Measurements from ENCODE around the gene PHOX2A.

PHOX2A gene

GRCh38 chr11:72247584-72247983 is 3.6 kb upstream of the PHOX2A start:
- no peak for DNase-seq

GRCh38 chr11:72245263-72245816 is 1.4 kb upstream of the PHOX2A start:
- no peak for DNase-seq

DNA sequence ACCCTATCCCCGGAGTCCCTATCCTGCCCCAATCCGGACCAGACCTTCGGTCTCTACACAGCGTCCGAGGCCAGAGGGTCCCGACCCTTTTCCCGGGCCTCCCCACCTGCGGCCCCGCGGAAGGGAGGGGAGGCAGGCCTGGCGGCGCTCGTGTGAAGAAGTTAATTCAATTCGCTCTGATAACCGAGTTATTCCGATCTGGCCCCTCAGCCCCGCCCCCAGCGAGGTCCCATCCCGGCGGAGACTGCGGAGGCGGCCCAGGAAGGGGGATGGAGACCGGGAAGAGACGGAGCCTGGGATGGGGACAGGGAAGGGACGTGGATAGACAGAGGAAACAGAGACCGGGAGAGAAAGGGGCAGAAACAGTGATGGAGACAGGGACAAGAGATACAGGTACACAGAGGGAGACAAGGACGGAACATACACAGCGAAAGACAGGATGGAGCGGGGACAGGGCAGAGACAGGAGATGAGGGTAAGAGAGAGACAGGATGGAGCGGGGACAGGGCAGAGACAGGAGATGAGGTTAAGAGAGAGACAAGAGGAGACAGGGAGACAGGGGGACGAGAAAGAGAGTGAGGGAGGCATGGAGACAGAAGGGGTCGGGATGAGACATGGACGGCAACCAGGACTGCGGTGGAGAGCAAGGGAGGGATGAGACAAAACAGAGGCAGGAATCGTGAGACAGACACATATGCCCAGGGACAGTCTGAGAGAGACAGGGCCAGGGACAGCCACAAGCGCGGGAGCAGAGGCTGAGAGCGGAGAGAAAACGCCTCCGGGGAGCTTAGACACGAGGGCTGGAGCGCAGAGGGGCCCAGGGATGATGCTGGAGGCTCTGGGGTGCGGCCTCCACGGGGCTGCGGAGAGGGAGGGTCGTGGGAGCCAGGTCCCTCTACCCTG is 636 bp upstream of the PHOX2A start:
- no peak for DNase-seq

DNA sequence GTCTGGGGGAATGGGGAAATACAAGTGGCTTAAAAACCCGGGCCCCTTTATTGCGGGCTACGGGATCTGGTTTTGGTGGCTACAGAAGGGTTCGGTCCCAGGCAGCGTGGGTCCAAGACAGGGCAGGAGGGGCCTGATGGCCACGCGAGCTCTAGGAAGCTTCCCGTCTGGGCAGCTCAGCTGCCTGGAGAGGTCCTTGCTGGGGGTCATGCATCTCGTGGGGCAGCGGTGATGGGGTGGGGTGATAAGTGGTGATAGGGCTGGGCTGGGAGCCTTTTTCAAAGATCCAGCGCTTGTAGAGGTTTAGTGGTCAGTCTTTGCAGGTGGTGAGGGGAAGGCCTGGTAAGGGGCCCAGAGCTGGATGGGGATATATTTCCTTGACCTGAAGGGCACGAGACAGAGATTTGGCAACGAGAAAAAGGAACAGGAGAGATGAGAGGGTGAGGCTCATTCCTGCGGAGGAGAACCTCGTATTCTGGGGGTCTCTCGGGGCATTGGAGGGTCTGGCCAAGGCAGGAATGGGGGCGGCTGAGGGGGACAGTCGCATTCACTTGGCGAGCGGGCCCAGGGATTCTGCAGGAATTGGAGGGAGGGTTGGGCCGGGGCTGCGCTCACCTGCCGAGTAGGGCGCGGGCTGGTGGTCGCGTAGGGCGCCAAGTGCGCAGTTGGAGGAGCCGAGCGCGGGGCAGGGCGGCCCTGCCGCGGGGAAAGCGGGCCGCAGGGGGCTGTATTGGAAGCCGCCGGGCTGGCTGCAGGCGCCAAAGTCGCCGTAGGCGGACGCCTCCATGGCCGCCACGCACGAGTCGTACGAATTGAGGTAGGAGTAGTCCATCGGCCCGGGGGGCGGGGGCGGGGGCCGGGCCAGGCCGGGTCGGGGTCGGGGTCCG is 560 bp downstream of the PHOX2A start:
- no peak for DNase-seq

GRCh38 chr11:72242141-72242540 is 1.8 kb downstream of the PHOX2A start:
- no peak for DNase-seq

GRCh38 chr11:72241291-72241781 is 2.6 kb downstream of the PHOX2A start:
- DNase-seq = no peak

GRCh38 chr11:72240461-72241290 is 3.3 kb downstream of the PHOX2A start:
- no peak for DNase-seq

DNA sequence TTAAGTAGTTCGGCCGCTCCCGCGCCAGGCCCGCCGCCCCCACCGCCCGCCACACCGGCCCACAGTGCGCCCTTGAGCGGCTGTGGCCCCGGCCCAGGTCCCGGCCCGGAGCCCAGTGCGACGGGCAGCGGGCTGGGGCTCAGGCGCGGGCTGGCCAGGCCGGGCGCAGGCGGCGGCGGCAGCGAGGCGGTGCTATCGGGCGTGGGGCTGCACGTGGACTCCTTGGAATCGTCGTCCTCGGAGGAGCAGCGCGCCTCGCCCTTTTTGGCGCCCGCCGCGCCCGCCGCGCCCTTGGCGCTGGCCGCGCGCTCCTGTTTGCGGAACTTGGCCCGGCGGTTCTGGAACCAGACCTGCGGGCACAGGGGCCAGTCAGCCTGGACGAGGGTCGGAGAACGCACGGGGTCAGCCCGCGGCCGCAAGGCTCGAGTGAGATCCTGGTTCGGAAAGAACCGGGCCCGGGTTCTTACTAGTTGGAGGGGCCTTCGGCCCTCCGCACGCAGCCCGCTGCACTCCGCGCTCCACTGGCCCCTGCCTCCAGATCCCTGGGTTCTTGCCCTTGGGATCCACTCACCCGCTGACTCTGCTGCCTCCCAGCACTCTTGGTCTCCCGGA is 4.0 kb downstream of the PHOX2A start:
- peak; percentile 58 for DNase-seq

DNA sequence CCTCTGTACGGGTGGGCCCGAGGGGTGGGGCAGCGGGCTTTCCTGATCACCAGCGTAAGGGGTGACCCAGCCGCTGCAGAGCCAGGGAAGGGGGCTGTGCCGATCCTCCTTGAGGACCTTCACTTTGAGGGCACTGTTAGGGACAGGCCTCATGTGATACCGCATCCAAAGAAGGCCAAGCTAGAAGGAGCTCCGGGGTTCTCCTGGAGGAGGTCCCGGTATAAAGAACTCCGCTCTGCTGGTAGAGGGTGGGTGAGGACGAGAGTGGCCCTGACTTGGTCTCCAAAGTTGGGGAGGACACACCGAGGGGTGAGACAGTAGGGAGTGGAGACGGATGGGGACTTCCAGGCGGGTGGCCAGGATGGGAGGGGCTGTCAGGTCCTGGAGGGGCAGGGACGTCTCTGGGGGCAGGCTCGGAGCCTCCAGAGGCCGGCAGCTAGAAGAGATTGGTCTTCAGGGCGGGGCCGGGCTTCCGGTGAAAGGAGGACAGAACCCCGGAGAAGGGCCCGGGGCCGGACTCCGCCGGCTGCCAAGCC is 4.6 kb downstream of the PHOX2A start:
- DNase-seq = peak; percentile 59

DNA sequence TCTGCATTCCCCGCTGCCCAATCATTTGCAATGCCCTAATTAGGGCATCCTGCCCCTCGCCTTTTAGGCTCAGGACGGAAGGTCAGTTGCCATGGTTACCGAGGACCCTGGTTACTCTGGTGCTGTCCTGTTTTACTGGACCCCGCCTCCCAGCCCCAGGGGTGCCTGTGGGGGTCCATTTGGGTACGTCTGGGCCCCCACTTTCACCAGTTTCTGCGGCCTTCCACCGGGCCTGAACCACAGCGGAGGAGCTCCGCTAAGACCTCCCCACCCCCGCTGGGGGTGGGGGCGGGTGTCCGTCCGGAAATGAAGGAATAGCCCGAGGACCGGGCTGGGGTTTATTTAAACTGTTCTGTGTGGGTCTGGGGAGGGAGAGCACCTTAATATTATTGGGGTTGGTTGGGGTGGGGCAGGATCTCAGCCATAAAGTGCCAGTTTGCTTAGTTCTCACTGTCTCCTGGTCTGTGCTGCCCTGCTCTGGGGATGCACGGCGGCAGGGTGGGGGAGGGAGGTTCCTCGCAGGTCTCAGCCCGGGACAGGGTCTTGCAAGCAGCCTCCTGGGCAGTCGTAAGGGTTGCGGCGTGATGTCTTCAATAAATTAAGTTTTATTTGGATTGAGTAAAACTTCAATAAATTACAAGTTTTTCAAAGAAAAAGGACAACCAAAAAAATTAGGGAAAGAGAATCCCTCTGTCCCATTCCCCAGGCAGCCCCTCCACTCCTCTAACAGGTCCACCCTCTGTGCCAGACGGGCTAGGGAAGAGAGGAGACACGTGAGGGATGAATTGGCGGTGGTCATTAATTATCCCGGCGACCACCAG is 5.3 kb downstream of the PHOX2A start:
- peak; percentile 42 for DNase-seq

DNA sequence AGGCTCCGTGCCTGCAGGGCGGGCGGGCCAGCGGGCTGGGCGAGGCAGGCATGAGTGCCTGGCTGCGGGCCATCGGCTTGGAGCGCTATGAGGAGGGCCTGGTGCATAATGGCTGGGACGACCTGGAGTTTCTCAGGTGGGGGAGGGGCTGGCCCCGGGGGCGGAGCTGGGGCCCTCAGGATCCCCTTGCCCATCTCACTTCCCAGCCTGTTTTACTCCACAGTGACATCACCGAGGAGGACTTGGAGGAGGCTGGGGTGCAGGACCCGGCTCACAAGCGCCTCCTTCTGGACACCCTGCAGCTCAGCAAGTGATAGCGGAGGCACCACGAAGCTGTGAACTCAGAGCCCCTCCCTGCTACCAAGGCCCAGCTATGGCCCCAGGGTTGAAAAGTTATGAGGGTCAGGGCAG is 5.9 kb downstream of the PHOX2A start:
- DNase-seq = peak; percentile 81

- DNase-seq = peak; percentile 52
Measured at GRCh38 chr11:72237112-72237931, 6.7 kb downstream of the PHOX2A start.

- DNase-seq = peak; percentile 8
Measured at GRCh38 chr11:72236774-72237111, 7.2 kb downstream of the PHOX2A start.

GRCh38 chr11:72236083-72236697 is 7.8 kb downstream of the PHOX2A start:
- DNase-seq = peak; percentile 22

DNA sequence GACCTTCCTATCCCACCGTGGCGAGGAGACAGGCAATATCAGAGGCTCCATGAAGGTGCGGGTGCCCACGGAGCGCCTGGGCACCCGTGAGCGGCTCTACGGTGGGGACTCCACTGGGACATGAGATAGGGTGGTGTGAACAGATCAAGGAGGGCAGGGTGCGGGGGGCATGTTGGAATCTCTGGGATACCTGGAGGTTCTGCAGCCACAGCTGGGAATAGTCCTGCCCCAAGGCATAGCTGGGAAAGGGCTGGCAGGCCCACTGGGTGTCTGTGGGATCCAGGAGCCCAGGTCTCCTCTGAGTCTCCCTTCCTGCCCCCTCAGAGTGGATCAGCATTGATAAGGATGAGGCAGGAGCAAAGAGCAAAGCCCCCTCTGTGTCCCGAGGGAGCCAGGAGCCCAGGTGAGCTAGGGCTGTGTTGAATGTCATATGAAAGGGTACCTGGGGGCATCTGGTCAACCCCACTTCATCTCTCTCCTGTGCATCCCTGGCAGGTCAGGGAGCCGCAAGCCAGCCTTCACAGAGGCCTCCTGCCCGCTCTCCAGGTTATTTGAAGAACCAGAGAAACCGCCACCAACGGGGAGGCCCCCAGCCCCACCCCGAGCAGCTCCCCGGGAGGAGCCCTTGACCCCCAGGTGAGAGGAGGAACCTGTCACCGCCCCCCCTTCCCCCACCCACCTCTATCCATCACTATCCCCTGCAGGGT is 8.5 kb downstream of the PHOX2A start:
- peak; percentile 44 for DNase-seq

GRCh38 chr11:72234920-72235319 is 9.1 kb downstream of the PHOX2A start:
- DNase-seq = peak; percentile 34

DNA sequence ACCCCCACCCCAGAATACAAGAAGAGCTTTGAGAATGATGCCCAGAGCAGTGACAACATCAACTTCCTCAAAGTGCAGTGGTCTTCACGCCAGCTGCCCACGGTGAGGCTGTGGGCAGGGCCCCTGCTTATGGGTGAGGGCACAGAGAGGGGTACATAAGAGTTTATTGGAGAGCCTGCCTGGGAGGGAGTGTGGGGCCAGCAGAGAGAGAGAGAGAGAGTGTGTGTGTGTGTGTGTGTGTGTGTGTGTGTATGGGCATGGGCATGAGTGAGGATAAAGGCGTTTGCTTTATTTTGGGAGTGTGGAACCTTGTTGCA is 9.5 kb downstream of the PHOX2A start:
- DNase-seq = no peak

- DNase-seq = peak; percentile 10
Measured at GRCh38 chr11:72233773-72234513, 10.0 kb downstream of the PHOX2A start.
